Retinal pigment epithelial cell (primary cell): Measurements from ENCODE around the gene LIPE.
"Not testable (repeated sequence)": the region's sequence is repeated elsewhere in the genome, so short reads cannot be mapped to it uniquely, and the experiment has no call there.

Experiments
- DNase-seq: peaks from one replicate; pipeline ENCODE4 v3.0.0-alpha.2; 2010; ENCODE audit warnings: low read depth
- H3K4me3 ChIP-seq: 2 replicates; pipeline ENCODE4 v1.5.1; 2011; ENCODE audit warnings: mild to moderate bottlenecking, low read length, control low read depth, moderate library complexity
- CTCF ChIP-seq: conservative IDR thresholded peaks from 2 replicates; pipeline ENCODE4 v1.5.1; 2011; ENCODE audit warnings: low read depth, low read length, control low read depth, inconsistent platforms

The LIPE gene

GRCh38 chr19:42459926-42460325 is 32.7 kb upstream of the LIPE start:
- no peak overlapping the region for H3K4me3 ChIP-seq
- no peak for DNase-seq
- TF ChIP-seq CTCF, result no peak

GRCh38 chr19:42455621-42456081 is 28.5 kb upstream of the LIPE start:
- DNase-seq, result no peak
- H3K4me3 ChIP-seq, result no peak overlapping the region
- no peak for TF ChIP-seq CTCF

GRCh38 chr19:42455086-42455485 is 27.9 kb upstream of the LIPE start:
- no peak overlapping the region for H3K4me3 ChIP-seq
- DNase-seq, result no peak
- no peak for TF ChIP-seq CTCF

- TF ChIP-seq CTCF, result no peak
- no peak for DNase-seq
- no peak overlapping the region for H3K4me3 ChIP-seq
These were observed 25.4 kb upstream of the LIPE start for GRCh38 chr19:42452590-42452989.

- no peak overlapping the region for H3K4me3 ChIP-seq
- DNase-seq, result peak; percentile 55
- TF ChIP-seq CTCF, result peak; percentile 85
These were observed 23.2 kb upstream of the LIPE start for GRCh38 chr19:42450314-42450934.

- DNase-seq, H3K4me3 ChIP-seq: not testable (repeated sequence)
These were observed 21.1 kb upstream of the LIPE start for GRCh38 chr19:42448306-42448705.

- no peak for TF ChIP-seq CTCF
- no peak for DNase-seq
These were observed 18.8 kb upstream of the LIPE start for GRCh38 chr19:42445948-42446347.

More at GRCh38 chr19:42445948-42446347, 18.8 kb upstream of the LIPE start:
- H3K4me3 ChIP-seq, result no peak overlapping the region
